A204.1 (cell line): ENCODE measurements around the gene FSHB.
"Not testable (repeated sequence)": the region's sequence is repeated elsewhere in the genome, so short reads cannot be mapped to it uniquely, and the experiment has no call there.

Experiments used
- FAIRE-seq: peaks from 2 replicates; lab custom pipeline; 2012; peaks lifted over from hg19 to GRCh38; lab: Jason Lieb, UNC

The FSHB gene

DNA sequence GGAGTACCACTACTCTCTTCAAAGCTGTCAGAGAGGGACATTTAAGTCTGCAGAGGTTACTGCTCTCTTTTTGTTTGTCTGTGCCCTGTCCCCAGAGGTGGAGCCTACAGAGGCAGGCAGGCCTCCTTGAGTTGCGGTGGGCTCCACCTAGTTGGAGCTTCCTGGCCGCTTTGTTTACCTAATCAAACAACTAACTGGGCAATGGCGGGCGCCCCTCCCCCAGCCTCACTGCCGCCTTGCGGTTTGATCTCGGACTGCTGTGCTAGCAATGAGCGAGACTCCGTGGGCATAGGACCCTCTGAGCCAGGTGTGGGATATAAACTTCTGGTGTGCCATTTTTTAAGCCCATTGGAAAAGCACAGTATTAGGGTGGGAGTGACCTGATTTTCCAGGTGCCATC lies 37.8 kb downstream of the FSHB start:
- not testable (repeated sequence) for FAIRE-seq

GRCh38 chr11:30270671-30271070 lies 39.9 kb downstream of the FSHB start:
- no peak for FAIRE-seq

- no peak for FAIRE-seq
These were observed 46.4 kb downstream of the FSHB start for GRCh38 chr11:30277176-30277575.

- FAIRE-seq, result no peak
These were observed 49.0 kb downstream of the FSHB start for GRCh38 chr11:30279796-30280195.

DNA sequence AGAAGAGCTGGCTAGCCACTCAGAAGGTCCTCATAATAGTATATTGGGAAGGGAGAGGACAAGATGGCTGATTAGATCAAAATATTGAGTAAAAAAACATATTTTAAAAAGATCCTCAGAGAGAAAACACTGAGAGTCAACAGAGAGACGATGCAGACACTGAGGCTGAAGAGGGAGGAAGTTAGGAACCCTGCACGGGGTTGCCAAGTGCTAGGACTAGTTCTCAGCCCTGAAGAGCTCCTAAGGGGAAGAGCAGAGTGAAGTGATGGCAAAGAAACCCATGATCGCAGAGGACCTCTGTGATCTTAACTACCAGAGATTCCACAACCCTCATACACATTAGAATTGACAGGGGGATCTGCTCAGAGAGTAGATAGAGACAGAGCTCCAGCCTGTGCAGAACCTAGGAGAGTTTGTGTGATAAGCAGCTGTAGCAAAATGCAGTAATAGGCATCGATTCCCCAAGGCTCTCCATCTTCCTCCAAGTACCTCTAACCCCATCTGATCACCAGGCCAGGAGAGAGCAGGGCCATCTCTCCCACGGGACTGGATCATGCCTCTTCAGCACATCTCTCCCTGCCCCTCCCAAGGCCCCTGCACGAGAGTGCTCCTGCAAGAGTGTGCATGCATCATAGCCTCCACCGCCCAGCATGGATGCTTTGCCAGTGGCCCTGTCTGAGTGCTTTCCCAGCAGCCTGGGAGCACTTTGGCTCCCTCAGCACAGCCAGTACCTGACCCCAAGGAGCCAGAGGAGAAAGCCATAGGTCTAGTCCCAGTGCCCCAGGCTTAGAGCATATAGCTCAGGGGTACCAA lies 50.9 kb downstream of the FSHB start:
- no peak for FAIRE-seq

DNA sequence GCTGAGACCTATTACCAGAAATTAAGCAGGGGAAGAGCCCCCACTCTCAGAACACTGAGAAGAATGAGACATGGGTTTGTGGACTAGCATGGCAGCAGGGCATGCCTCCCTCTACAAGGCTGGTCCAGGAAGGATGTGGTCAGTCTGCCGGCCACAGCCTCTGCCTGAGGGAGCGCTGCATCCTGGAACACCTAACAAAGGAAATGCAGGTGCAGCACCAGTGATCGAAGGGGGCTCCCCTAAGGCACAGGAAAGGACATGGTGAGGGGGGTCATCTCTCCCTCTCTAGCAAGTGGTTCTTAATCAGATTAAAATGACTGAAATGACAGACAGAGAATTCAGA lies 51.4 kb downstream of the FSHB start:
- FAIRE-seq, result no peak
